ENCODE data around the gene CHP2. TPM values are rescaled to one million over a fixed set of nuclear protein-coding genes. Genes with fewer than 3 reads are reported as not detected.

Gene CHP2
- polyA plus RNA-seq, 1 donor (not counting 4 experiments of a cell fraction or from before 2014, with no cell fraction given) = 0.20 TPM

GRCh38 chr16:23771642-23772041, 16.8 kb downstream of the CHP2 start:
- peak overlapping the region; percentile 78 for H3K27ac ChIP-seq (ENCODE audit: control insufficient read depth, insufficient read depth, low read length)
- peak overlapping the region; percentile 60 for H3K9ac ChIP-seq (ENCODE audit: control insufficient read depth, extremely low read depth, insufficient read depth, low read length)
- no peaks in the 10 kb centered on the region for H3K27me3 ChIP-seq (ENCODE audit: control insufficient read depth, extremely low read depth, insufficient read depth, low read length)
- H2AFZ ChIP-seq (ENCODE audit: control insufficient read depth, low read length) = no peak overlapping the region
- H3K79me2 ChIP-seq (ENCODE audit: control insufficient read depth, insufficient read depth, low read length) = no peaks in the 10 kb centered on the region
- TF ChIP-seq, protein P1, sequence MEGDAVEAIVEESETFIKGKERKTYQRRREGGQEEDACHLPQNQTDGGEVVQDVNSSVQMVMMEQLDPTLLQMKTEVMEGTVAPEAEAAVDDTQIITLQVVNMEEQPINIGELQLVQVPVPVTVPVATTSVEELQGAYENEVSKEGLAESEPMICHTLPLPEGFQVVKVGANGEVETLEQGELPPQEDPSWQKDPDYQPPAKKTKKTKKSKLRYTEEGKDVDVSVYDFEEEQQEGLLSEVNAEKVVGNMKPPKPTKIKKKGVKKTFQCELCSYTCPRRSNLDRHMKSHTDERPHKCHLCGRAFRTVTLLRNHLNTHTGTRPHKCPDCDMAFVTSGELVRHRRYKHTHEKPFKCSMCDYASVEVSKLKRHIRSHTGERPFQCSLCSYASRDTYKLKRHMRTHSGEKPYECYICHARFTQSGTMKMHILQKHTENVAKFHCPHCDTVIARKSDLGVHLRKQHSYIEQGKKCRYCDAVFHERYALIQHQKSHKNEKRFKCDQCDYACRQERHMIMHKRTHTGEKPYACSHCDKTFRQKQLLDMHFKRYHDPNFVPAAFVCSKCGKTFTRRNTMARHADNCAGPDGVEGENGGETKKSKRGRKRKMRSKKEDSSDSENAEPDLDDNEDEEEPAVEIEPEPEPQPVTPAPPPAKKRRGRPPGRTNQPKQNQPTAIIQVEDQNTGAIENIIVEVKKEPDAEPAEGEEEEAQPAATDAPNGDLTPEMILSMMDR (optimal IDR thresholded peaks at IDR 0.05 in 1 of 3, IDR thresholded peaks at IDR 0.05 in 1 of 3, conservative IDR thresholded peaks at IDR 0.05 in 1 of 3; ENCODE audit: extremely low read depth in 1 of 3, insufficient read depth in 2 of 3, low read length in 3 of 3) = no peak
- TF ChIP-seq EZH2 (IDR thresholded peaks at IDR 0.05; ENCODE audit: low read length) = no peak
- H3K4me3 ChIP-seq (ENCODE audit: control insufficient read depth in 2 of 3, extremely low read depth in 1 of 3, insufficient read depth in 2 of 3, low read depth in 1 of 3, low read length in 3 of 3) = no peak overlapping the region
- no peaks in the 10 kb centered on the region for H4K20me1 ChIP-seq (ENCODE audit: control insufficient read depth, extremely low read depth, insufficient read depth, low read length)
- DNase-seq (ENCODE audit: low read depth, low spot score) = peak; percentile 79
- H3K9me3 ChIP-seq (ENCODE audit: control insufficient read depth, low read depth, low read length) = no peaks in the 10 kb centered on the region
- peak; percentile 56 for FAIRE-seq
- peaks cover 31% of the 10 kb centered on the region for H3K4me1 ChIP-seq (ENCODE audit: control insufficient read depth, extremely low read depth, insufficient read depth, low read length)
- H3K4me2 ChIP-seq (ENCODE audit: control insufficient read depth, extremely low read depth, insufficient read depth, low read depth, low read length) = peak overlapping the region; percentile 46
- no peaks in the 10 kb centered on the region for H3K9me1 ChIP-seq (ENCODE audit: control insufficient read depth, extremely low read depth, insufficient read depth, low read length)
- no peaks in the 10 kb centered on the region for H3K36me3 ChIP-seq (ENCODE audit: control insufficient read depth in 2 of 2, extremely low read depth in 1 of 2, insufficient read depth in 2 of 2, low read length in 2 of 2)
- dilution Hi-C loops (cut with MboI; ENCODE audit: extremely low pct_ligation_motif_present, low sequenced_read_pairs) = no loop called here

DNA sequence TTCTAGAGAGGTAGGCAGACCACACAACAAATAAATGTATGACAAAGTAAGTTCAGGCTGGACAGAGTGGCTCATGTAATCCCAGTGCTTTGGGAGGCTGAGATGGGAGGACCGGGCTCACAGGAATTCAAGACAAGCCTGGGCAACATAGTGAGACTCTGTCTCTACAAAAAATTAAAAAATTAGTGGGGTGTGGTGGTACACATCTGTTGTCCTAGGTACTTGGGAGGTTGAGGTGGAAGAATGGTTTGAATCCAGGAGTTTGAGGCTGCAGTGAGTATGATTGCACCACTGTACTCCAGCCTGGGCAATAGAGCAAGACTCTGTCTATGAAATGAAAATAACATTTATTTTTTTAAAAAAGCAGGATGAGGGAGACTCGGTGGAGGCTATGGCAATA, 18.5 kb downstream of the CHP2 start:
- Histone ChIP-seq H3K27me3 (ENCODE audit: control insufficient read depth, extremely low read depth, insufficient read depth, low read length) (no peaks in the 10 kb centered on the region), H2AFZ (ENCODE audit: control insufficient read depth, low read length) (no peak overlapping the region), H3K4me2 (ENCODE audit: control insufficient read depth, extremely low read depth, insufficient read depth, low read depth, low read length) (no peak overlapping the region), H3K9me1 (ENCODE audit: control insufficient read depth, extremely low read depth, insufficient read depth, low read length) (no peaks in the 10 kb centered on the region), H3K4me1 (ENCODE audit: control insufficient read depth, extremely low read depth, insufficient read depth, low read length) (peaks cover 30% of the 10 kb centered on the region), H3K79me2 (ENCODE audit: control insufficient read depth, insufficient read depth, low read length) (no peaks in the 10 kb centered on the region), H3K27ac (ENCODE audit: control insufficient read depth, insufficient read depth, low read length) (no peak overlapping the region), H3K4me3 (ENCODE audit: control insufficient read depth in 2 of 3, extremely low read depth in 1 of 3, insufficient read depth in 2 of 3, low read depth in 1 of 3, low read length in 3 of 3) (no peak overlapping the region), H4K20me1 (ENCODE audit: control insufficient read depth, extremely low read depth, insufficient read depth, low read length) (no peaks in the 10 kb centered on the region), H3K36me3 (ENCODE audit: control insufficient read depth in 2 of 2, extremely low read depth in 1 of 2, insufficient read depth in 2 of 2, low read length in 2 of 2) (no peaks in the 10 kb centered on the region), H3K9ac (ENCODE audit: control insufficient read depth, extremely low read depth, insufficient read depth, low read length) (no peak overlapping the region), H3K9me3 (ENCODE audit: control insufficient read depth, low read depth, low read length) (no peaks in the 10 kb centered on the region)
- FAIRE-seq (no peak), DNase-seq (ENCODE audit: low read depth, low spot score) (no peak)
- no peak for TF ChIP-seq EZH2 (IDR thresholded peaks at IDR 0.05; ENCODE audit: low read length)
- TF ChIP-seq, protein P1 (optimal IDR thresholded peaks at IDR 0.05 in 1 of 3, IDR thresholded peaks at IDR 0.05 in 1 of 3, conservative IDR thresholded peaks at IDR 0.05 in 1 of 3; ENCODE audit: extremely low read depth in 1 of 3, insufficient read depth in 2 of 3, low read length in 3 of 3) = no peak
- dilution Hi-C loops (cut with MboI; ENCODE audit: extremely low pct_ligation_motif_present, low sequenced_read_pairs) = no loop called here
